ENCODE data around the gene EEPD1.

Gene EEPD1

DNA sequence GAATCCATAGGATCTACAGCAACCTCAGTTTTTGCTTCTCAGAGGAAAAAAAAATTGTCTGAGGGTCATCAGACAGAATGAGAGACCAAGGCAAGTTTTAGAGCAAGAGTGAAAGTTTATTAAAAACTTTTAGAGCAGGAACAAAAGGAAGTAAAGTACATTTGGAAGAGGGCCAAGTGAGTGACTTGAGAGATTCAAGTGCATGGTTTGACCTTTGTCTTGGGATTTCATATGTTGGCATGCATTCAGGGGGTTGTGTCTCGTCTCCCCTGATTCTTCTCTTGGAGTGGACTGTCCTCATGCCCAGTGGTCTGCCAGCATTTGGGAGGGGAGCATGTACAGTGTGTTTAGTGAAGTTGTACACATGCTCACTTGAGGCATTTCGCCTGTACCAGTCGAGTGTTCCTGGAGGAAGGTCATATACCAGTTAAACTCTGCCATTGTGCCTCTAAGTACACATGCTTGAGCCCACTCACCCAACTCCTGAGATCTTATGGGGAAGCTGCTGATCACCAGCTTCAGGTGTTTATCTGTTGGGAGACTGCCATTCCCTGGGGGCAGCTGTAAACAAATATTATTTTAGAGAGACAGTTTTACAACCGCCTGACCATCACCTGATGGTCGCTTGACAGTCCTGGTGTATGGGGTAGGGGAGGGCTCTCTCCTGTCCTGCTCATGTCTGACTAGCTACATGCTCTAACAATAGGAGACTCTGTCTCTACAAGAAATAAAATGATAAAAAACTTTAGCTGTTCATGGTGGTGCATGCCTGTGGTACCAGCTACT, 109.4 kb downstream of the EEPD1 start:
- H3K4me3 ChIP-seq (ENCODE audit: low read depth, low read length), result no peak overlapping the region

DNA sequence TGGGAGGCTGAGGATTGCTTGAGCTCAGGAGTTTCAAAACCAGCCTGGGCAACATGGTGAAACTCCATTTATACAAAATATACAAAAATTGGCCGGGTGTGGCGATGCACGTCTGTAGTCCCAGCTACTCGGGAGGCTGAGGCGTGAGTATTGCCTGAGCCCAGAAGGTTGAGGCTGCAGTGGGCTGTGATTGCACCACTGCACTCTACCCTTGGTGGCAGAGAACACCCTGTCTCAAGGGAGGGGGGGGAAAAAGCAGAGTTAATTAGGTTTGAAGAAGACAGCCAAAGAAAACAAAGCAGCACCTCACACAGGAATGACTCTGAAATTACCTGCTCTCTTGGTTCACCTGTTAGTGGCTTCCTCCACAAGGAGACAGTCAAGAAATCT, 110.0 kb downstream of the EEPD1 start:
- Histone ChIP-seq H3K4me3 (ENCODE audit: low read depth, low read length) (no peak overlapping the region), H3K27ac (no peak overlapping the region), H3K36me3 (no peaks in the 10 kb centered on the region), H3K9me3 (ENCODE audit: severe bottlenecking) (no peaks in the 10 kb centered on the region), H3K27me3 (ENCODE audit: insufficient read depth, low read depth, severe bottlenecking) (no peaks in the 10 kb centered on the region)
- TF ChIP-seq CTCF (IDR thresholded peaks at IDR 0.05; ENCODE audit: low read depth, low read length), result no peak
- DNase-seq, result no peak

More for the DNA sequence above, 109.4 kb downstream of the EEPD1 start:
- no peak for TF ChIP-seq CTCF (IDR thresholded peaks at IDR 0.05; ENCODE audit: low read depth, low read length)
- Histone ChIP-seq H3K9me3 (ENCODE audit: severe bottlenecking) (no peaks in the 10 kb centered on the region), H3K27me3 (ENCODE audit: insufficient read depth, low read depth, severe bottlenecking) (no peaks in the 10 kb centered on the region), H3K27ac (no peak overlapping the region), H3K36me3 (no peaks in the 10 kb centered on the region)
- DNase-seq, result no peak

DNA sequence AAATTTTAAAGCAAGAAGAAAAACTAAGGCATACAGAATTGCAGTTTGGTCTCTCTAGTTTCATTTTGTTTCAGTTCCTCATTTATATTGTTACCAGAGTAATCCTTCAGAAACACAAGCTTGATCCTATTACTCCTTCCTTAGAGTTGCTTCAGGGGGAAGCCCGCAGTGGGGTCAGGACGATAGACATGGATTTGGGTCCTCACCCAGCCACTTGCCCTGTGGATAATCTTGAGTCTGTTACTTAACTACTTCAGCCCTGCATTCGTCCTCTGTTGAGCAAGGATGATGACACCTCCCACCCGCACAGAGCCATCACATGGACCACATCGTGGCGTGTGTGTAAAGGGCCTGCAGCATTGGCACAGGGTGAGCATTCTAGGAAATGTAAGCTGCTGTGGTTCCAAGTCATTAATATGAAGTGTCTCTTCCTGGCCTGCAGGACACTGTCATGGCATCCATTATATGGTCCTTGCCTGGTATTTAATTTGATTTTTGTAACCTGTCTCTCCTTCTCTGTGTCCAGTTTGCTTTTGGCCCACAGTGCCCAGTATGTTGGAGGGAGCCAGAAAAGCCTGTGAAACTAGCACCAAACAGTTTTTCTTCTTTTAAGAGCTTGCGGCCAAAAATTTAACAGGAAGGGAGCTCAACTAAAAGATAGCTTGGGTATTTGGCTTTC, 111.2 kb downstream of the EEPD1 start:
- TF ChIP-seq CTCF (IDR thresholded peaks at IDR 0.05; ENCODE audit: low read depth, low read length), result no peak
- Histone ChIP-seq H3K27ac (no peak overlapping the region), H3K27me3 (ENCODE audit: insufficient read depth, low read depth, severe bottlenecking) (no peaks in the 10 kb centered on the region), H3K4me3 (ENCODE audit: low read depth, low read length) (no peak overlapping the region), H3K36me3 (no peaks in the 10 kb centered on the region), H3K9me3 (ENCODE audit: severe bottlenecking) (no peaks in the 10 kb centered on the region)
- peak; percentile 39 for DNase-seq

DNA sequence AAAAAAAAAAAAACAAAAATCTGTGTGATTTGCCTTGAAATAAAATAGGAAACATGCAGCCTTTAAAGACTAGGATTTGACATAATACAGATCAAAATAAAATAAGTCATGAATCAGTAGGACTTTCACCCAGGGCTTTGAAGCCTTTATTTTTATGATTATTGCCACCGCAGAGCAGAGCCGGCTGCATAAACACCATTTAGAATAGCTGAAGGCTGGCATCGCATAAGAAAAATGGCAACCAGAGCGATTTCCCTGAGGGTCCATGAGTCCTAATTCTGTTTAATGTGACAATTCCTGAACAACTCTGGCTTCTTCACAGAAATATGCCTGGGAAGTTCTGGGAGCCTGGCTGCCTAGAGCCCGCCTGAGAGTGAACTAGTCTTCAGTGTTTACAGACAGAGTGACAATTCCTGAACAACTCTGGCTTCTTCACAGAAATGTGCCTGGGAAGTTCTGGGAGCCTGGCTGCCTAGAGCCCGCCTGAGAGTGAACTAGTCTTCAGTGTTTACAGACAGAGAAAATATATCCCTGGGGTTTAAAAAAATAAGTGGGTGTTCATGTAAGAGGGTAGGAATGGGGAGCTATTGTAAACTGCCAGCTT, 112.0 kb downstream of the EEPD1 start:
- Histone ChIP-seq H3K9me3 (ENCODE audit: severe bottlenecking) (no peaks in the 10 kb centered on the region), H3K27ac (no peak overlapping the region)
- TF ChIP-seq CTCF (IDR thresholded peaks at IDR 0.05; ENCODE audit: low read depth, low read length), result no peak

GRCh38 chr7:36265680-36266079, 112.6 kb downstream of the EEPD1 start:
- no peaks in the 10 kb centered on the region for H3K36me3 ChIP-seq
- no peak overlapping the region for H3K4me3 ChIP-seq (ENCODE audit: low read depth, low read length)
- DNase-seq, result no peak
- no peaks in the 10 kb centered on the region for H3K9me3 ChIP-seq (ENCODE audit: severe bottlenecking)
- no peak for TF ChIP-seq CTCF (IDR thresholded peaks at IDR 0.05; ENCODE audit: low read depth, low read length)
- no peaks in the 10 kb centered on the region for H3K27me3 ChIP-seq (ENCODE audit: insufficient read depth, low read depth, severe bottlenecking)
- no peak overlapping the region for H3K27ac ChIP-seq

More for the DNA sequence above, 112.0 kb downstream of the EEPD1 start:
- no peaks in the 10 kb centered on the region for H3K36me3 ChIP-seq
- no peak for DNase-seq
- H3K4me3 ChIP-seq (ENCODE audit: low read depth, low read length), result no peak overlapping the region
- no peaks in the 10 kb centered on the region for H3K27me3 ChIP-seq (ENCODE audit: insufficient read depth, low read depth, severe bottlenecking)
